Mucosa of rectum (tissue), 2 donors: ENCODE measurements around the gene GTPBP6.
"Not testable (repeated sequence)": the region's sequence is repeated elsewhere in the genome, so short reads cannot be mapped to it uniquely, and the experiment has no call there.

Experiments
- H3K27ac ChIP-seq, 2 donors: one replicate each; pipeline ENCODE4 v1.7.0; 2013; ENCODE audit warnings: inconsistent platforms in 2 of 2, low read depth in 2 of 2, low read length in 2 of 2
- H3K27me3 ChIP-seq, 2 donors: one replicate each; pipeline ENCODE4 v1.7.0; 2013; ENCODE audit warnings: low read length in 2 of 2; ENCODE audit not compliant: control insufficient read depth in 2 of 2, insufficient read depth in 2 of 2
- H3K36me3 ChIP-seq, 2 donors: one replicate each; pipeline ENCODE4 v1.7.0; 2013; ENCODE audit warnings: low read length in 2 of 2; ENCODE audit not compliant: control insufficient read depth in 2 of 2, insufficient read depth in 2 of 2
- H3K4me1 ChIP-seq, 2 donors: one replicate each; pipeline ENCODE4 v1.7.0; 2013; ENCODE audit warnings: low read length in 2 of 2, mild to moderate bottlenecking in 1 of 2; ENCODE audit not compliant: control insufficient read depth in 2 of 2, insufficient read depth in 2 of 2
- H3K4me3 ChIP-seq, 2 donors: one replicate each; pipeline ENCODE4 v1.7.0; 2013; ENCODE audit warnings: low read length in 2 of 2
- H3K9ac ChIP-seq, 2 donors: one replicate each; pipeline ENCODE4 v1.7.0; 2013; ENCODE audit warnings: low read length in 2 of 2, low read depth in 1 of 2, mild to moderate bottlenecking in 1 of 2
- H3K9me3 ChIP-seq, 2 donors: one replicate each; pipeline ENCODE4 v1.7.0; 2013; ENCODE audit warnings: low read length in 2 of 2; ENCODE audit not compliant: control insufficient read depth in 2 of 2
- donor health status: healthy.
- donor health status: Normal muscosa, but diverticular disease.

Gene GTPBP6

GRCh38 chrX:290476-291166 lies 28.0 kb downstream of the GTPBP6 start:
- Histone ChIP-seq H3K9ac (no peak overlapping the region), H3K9me3 (no peaks in the 10 kb centered on the region), H3K36me3 (peaks cover 18 to 23% of the 10 kb centered on the region in 2 donors), H3K27ac (no peak overlapping the region), H3K4me3 (no peak overlapping the region), H3K27me3 (no peaks in the 10 kb centered on the region), H3K4me1 (no peaks in the 10 kb centered on the region)

DNA sequence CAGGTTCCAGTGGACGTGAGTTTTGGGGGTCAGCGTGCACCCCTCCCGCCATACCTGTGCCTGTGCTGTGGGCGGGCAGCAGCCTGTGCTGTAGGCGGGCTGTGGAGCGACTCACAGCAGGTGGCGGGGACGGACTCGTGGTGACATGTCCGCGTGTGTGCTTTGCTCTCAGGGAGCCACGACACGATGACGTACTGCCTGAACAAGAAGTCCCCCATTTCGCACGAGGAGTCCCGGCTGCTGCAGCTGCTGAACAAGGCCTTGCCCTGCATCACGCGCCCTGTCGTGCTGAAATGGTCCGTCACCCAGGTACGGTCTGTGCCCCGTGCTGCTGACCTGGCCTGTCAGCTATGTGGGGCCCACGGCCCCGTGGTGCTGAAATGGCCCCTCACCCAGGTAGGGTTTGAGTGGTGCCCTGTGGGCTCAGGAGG lies 30.0 kb downstream of the GTPBP6 start:
- peaks cover 22 to 28% of the 10 kb centered on the region in 2 donors for H3K36me3 ChIP-seq
- no peaks in the 10 kb centered on the region for H3K27me3 ChIP-seq
- no peaks in the 10 kb centered on the region for H3K9me3 ChIP-seq

DNA sequence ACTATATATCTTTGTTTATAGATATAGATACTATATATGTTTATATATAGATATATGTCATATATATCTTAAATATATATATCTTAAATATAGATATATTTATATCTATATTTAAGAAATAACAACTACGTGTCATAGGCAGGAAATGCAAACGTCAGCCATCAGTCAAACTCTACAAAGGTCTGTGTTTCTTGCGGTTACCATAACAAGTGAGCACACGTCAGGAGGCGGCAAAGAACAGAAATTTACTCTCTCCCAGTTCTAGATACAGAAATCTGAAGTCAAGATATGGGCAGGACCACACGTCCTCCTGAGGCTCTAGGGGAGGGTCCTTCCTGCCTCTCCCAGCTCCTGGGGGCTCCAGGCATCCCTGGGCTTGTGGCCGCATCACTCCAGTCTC lies 30.9 kb downstream of the GTPBP6 start:
- no peaks in the 10 kb centered on the region for H3K27me3 ChIP-seq
- H3K27ac ChIP-seq: no peak overlapping the region
- no peak overlapping the region for H3K9ac ChIP-seq
- no peak overlapping the region for H3K4me3 ChIP-seq
- H3K36me3 ChIP-seq: peaks cover 15 to 25% of the 10 kb centered on the region in 2 donors
- no peaks in the 10 kb centered on the region for H3K4me1 ChIP-seq
- no peaks in the 10 kb centered on the region for H3K9me3 ChIP-seq

More for the DNA sequence above, 30.0 kb downstream of the GTPBP6 start:
- H3K4me1 ChIP-seq: no peaks in the 10 kb centered on the region
- no peak overlapping the region for H3K4me3 ChIP-seq
- H3K9ac ChIP-seq: no peak overlapping the region
- no peak overlapping the region for H3K27ac ChIP-seq

GRCh38 chrX:285076-285677 lies 33.4 kb downstream of the GTPBP6 start:
- no peaks in the 10 kb centered on the region for H3K4me1 ChIP-seq
- H3K9ac ChIP-seq: no peak overlapping the region
- H3K27ac ChIP-seq: no peak overlapping the region
- H3K36me3 ChIP-seq: peaks cover 15 to 18% of the 10 kb centered on the region in 2 donors
- no peaks in the 10 kb centered on the region for H3K27me3 ChIP-seq
- H3K9me3 ChIP-seq: no peaks in the 10 kb centered on the region
- H3K4me3 ChIP-seq: no peak overlapping the region

GRCh38 chrX:283115-283845 lies 35.3 kb downstream of the GTPBP6 start:
- Histone ChIP-seq H3K27ac (peak overlapping the region in 1 of 2 donors; percentile 17), H3K4me3 (peak overlapping the region; percentile 72 to 85), H3K36me3 (peaks cover 6 to 13% of the 10 kb centered on the region in 2 donors), H3K9ac (peak overlapping the region; percentile 17 to 56), H3K4me1 (no peaks in the 10 kb centered on the region), H3K27me3 (no peaks in the 10 kb centered on the region), H3K9me3 (no peaks in the 10 kb centered on the region)

DNA sequence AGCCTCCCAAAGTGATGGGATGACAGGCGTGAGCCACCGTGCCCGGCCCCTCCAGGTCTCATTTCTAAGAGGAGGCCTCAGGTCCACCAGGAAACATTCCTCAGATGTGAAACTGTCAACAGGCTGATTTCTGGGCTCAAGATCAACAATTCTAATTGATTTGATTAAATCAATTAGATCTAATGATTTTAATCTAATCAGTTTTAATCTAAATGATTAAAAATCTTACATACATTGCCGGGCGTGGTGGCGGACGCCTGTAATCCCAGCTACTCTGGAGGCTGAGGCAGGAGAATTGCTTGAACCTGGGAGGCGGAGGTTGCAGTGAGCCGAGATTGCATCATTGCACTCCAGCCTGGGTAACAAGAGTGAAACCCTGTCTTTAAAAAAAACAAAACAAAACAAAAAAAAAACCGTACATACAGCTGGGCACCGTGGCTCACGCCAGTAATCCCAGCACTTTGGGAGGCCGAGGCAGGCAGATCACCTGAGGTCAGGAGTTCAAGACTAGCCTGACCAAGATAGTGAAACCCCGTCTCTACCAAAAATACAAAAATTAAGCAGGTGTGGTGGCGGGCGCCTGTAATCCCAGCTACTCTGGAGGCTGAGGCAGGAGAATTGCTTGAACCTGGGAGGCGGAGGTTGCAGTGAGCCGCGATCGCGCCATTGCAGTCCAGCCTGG lies 36.5 kb downstream of the GTPBP6 start:
- H3K27me3 ChIP-seq, H3K9me3 ChIP-seq, H3K4me3 ChIP-seq, H3K9ac ChIP-seq, H3K27ac ChIP-seq, H3K36me3 ChIP-seq, H3K4me1 ChIP-seq: not testable (repeated sequence)

GRCh38 chrX:281166-281999 lies 37.2 kb downstream of the GTPBP6 start, which contains the start of gene PLCXD1:
PLCXD1 (plus strand) TSS chrX:281381; CDS start chrX:284188, 2,807 bp downstream.
- Histone ChIP-seq H3K27me3 (no peaks in the 10 kb centered on the region), H3K4me1 (peaks cover 6% of the 10 kb centered on the region in 2 donors), H3K9me3 (no peaks in the 10 kb centered on the region), H3K36me3 (peaks cover 6 to 9% of the 10 kb centered on the region in 2 donors), H3K27ac (no peak within 1 kb of the TSS), H3K4me3 (peak within 1 kb of the TSS; percentile 43 to 62), H3K9ac (no peak within 1 kb of the TSS)

DNA sequence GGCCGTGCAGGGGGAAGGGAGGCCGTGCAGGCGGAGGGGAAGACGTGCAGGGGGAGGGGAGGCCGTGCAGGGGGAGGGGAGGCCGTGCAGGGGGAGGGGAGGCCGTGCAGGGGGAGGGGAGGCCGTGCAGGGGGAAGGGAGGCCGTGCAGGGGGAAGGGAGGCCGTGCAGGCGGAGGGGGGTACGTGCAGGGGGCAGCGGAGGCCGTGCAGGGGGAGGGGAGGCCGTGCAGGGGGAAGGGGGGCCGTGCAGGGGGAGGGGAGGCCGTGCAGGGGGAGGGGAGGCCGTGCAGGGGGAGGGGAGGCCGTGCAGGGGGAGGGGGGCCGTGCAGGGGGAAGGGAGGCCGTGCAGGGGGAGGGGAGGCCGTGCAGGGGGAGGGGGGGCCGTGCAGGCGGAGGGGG lies 37.9 kb downstream of the GTPBP6 start:
- H3K9ac ChIP-seq, H3K36me3 ChIP-seq, H3K27ac ChIP-seq, H3K4me3 ChIP-seq, H3K9me3 ChIP-seq, H3K27me3 ChIP-seq: not testable (repeated sequence)
- peaks cover 11 to 12% of the 10 kb centered on the region in 2 donors for H3K4me1 ChIP-seq

DNA sequence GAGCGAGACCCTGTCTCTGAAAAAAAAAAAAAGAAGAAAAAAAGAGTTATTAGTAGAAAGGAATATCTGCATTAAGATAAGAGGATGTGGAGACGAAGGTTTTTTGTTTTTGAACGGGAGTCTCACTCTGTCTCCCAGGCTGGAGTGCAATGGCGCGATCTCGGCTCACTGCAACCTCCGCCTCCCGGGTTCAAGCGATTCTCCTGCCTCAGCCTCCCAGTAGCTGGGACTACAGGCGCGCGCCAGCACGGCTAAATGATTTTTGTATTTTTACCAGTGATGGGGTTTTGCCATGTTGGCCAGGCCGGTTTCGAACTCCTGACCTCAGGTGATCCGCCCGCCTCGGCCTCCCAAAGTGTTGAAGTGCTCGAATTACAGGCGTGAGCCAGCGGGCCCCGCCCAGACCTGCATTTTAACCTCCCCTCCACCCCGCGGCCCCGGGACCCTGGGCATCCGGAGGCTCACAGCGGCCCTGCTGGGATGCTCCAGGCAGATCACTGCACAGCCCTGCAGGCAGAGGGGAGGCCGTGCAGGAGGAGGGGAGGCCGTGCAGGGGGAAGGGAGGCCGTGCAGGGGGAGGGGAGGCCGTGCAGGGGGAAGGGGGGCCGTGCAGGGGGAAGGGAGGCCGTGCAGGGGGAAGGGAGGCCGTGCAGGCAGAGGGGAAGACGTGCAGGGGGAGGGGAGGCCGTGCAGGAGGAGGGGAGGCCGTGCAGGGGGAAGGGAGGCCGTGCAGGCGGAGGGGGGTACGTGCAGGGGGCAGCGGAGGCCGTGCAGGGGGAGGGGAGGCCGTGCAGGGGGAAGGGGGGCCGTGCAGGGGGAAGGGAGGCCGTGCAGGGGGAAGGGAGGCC lies 38.6 kb downstream of the GTPBP6 start:
- not testable (repeated sequence) for H3K27me3 ChIP-seq, H3K9me3 ChIP-seq, H3K27ac ChIP-seq, H3K9ac ChIP-seq, H3K4me3 ChIP-seq, H3K36me3 ChIP-seq
- peaks cover 13 to 18% of the 10 kb centered on the region in 2 donors for H3K4me1 ChIP-seq
